ENCODE data around the gene PLTP. TPM values are rescaled to one million over a fixed set of nuclear protein-coding genes. Genes with fewer than 3 reads are reported as not detected.

The PLTP gene
- total RNA-seq, 1 experiment from 2014 or later, result 62.5 TPM

GRCh38 chr20:45917790-45918141 lies 5.8 kb upstream of the PLTP start:
- H3K9me3 ChIP-seq (ENCODE audit: control insufficient read depth, low read depth, low read length), result no peaks in the 10 kb centered on the region
- H2BK12ac ChIP-seq (ENCODE audit: insufficient read length, low read depth, low read length), result no peak overlapping the region
- no peak overlapping the region for H3K27ac ChIP-seq (ENCODE audit: insufficient read length, low read depth, low read length)
- H3K4me1 Mint-ChIP-seq, result peaks cover 7 to 13% of the 10 kb centered on the region in 2 experiments; a peak in 3 of 4 replicates
- no peak overlapping the region for H3T11ph ChIP-seq (ENCODE audit: low read length)
- H3K4me1 ChIP-seq (ENCODE audit: insufficient read depth, low read length), result no peaks in the 10 kb centered on the region
- H3K18ac ChIP-seq (ENCODE audit: insufficient read length, low read depth, low read length), result no peak overlapping the region
- H3K4ac ChIP-seq (ENCODE audit: low read depth, low read length), result no peak overlapping the region
- no peaks in the 10 kb centered on the region for H3K79me2 ChIP-seq (ENCODE audit: insufficient read depth, low read length)
- no peak overlapping the region for H2BK20ac ChIP-seq (ENCODE audit: low read depth, low read length, poor library complexity, severe bottlenecking)
- H3K23ac ChIP-seq (ENCODE audit: insufficient read length, low read depth, low read length), result no peak overlapping the region
- no peak overlapping the region for H3K14ac ChIP-seq (ENCODE audit: insufficient read depth, low read length)
- no peaks in the 10 kb centered on the region for H3K23me2 ChIP-seq (ENCODE audit: insufficient read length, low read depth, low read length, poor library complexity, severe bottlenecking)
- H2BK120ac ChIP-seq (ENCODE audit: low read depth, low read length, poor library complexity, severe bottlenecking), result no peak overlapping the region
- H2BK15ac ChIP-seq (ENCODE audit: low read depth, low read length), result no peak overlapping the region
- no peak overlapping the region for H3K4me3 Mint-ChIP-seq
- H4K91ac ChIP-seq (ENCODE audit: insufficient read length, low read depth, low read length), result no peak overlapping the region
- H3K79me1 ChIP-seq (ENCODE audit: insufficient read depth, low read depth, low read length, poor library complexity, severe bottlenecking), result no peaks in the 10 kb centered on the region
- H3K27ac Mint-ChIP-seq, result no peak overlapping the region
- H3K9ac ChIP-seq (ENCODE audit: extremely low read depth, insufficient read length, low read length), result no peak overlapping the region
- H3K4me2 ChIP-seq (ENCODE audit: insufficient read depth, insufficient read length, low read length), result no peak overlapping the region
- H3K9me3 Mint-ChIP-seq, result no peaks in the 10 kb centered on the region
- H3K36me3 Mint-ChIP-seq (ENCODE audit: insufficient read depth in 1 of 3, low read depth in 3 of 3), result no peaks in the 10 kb centered on the region
- DNase-seq, result no peak
- H3K27me3 ChIP-seq (ENCODE audit: insufficient read depth, low read length), result no peaks in the 10 kb centered on the region
- H2BK5ac ChIP-seq (ENCODE audit: insufficient read length, low read length), result no peak overlapping the region
- H2AFZ ChIP-seq (ENCODE audit: low read length), result no peak overlapping the region
- H4K5ac ChIP-seq (ENCODE audit: insufficient read length, low read depth, low read length), result no peak overlapping the region
- no peaks in the 10 kb centered on the region for H4K20me1 ChIP-seq (ENCODE audit: control insufficient read depth, insufficient read depth, insufficient read length)
- WGBS (ENCODE audit: extremely low coverage, insufficient read length, low lambda C conversion rate), result no CpG with 5 or more reads among the region's 5 CpGs
- no peak overlapping the region for H2AK5ac ChIP-seq (ENCODE audit: insufficient read length, low read length)
- peaks cover 4% of the 10 kb centered on the region for H3K27me3 Mint-ChIP-seq (ENCODE audit: low read depth)
- no peak overlapping the region for H4K8ac ChIP-seq (replicated peaks; ENCODE audit: insufficient read length, low read depth, low read length)
- H3K56ac ChIP-seq (ENCODE audit: insufficient read length, low read depth, low read length), result no peak overlapping the region
- no peak for TF ChIP-seq CTCF (conservative IDR thresholded peaks at IDR 0.05)
